ENCODE data around the gene PDZRN3. TPM values are rescaled to one million over a fixed set of nuclear protein-coding genes. Genes with fewer than 3 reads are reported as not detected.

Gene PDZRN3
- total and polyA plus RNA-seq, 2 experiments from 2014 or later = 7.5 to 14.0 TPM

GRCh38 chr3:73605412-73605811 lies 19.3 kb downstream of the PDZRN3 start:
- peaks cover 4% of the 10 kb centered on the region for H3K4me1 Mint-ChIP-seq
- H3K4me3 ChIP-seq = no peak overlapping the region
- no peaks in the 10 kb centered on the region for H3F3A ChIP-seq (replicated peaks; ENCODE audit: low read depth)
- no peaks in the 10 kb centered on the region for H3K27me3 ChIP-seq (ENCODE audit: insufficient read depth)
- no peak overlapping the region for H3K27ac Mint-ChIP-seq
- H3K9me2 ChIP-seq (ENCODE audit: insufficient read depth) = no peaks in the 10 kb centered on the region
- H3K9me3 Mint-ChIP-seq = no peaks in the 10 kb centered on the region
- H3K36me3 Mint-ChIP-seq (ENCODE audit: low read depth) = peaks cover 5% of the 10 kb centered on the region; the same call in 1 of the 3 replicates
- TF ChIP-seq EZH2phosphoT487 (IDR thresholded peaks at IDR 0.05; ENCODE audit: unreplicated experiment) = no peak
- TF ChIP-seq JUNB (IDR thresholded peaks at IDR 0.05; ENCODE audit: unreplicated experiment) = no peak
- no peak for TF ChIP-seq CTCF (conservative IDR thresholded peaks at IDR 0.05; ENCODE audit: low read depth in 2 of 2)
- no peak for TF ChIP-seq ETS1 (IDR thresholded peaks at IDR 0.05)
- ATAC-seq (no peak), DNase-seq (ENCODE audit: low spot score) (no peak)
- H3K27me3 Mint-ChIP-seq (ENCODE audit: insufficient read depth, low read depth, poor library complexity) = peaks cover 5% of the 10 kb centered on the region
- no peaks in the 10 kb centered on the region for H3K36me3 ChIP-seq (ENCODE audit: insufficient read depth)
- no peak overlapping the region for H3K4me3 Mint-ChIP-seq
- H2AFZ ChIP-seq = no peak overlapping the region
- H3K4me1 ChIP-seq (ENCODE audit: insufficient read depth) = peaks cover 28% of the 10 kb centered on the region
- H3K27ac ChIP-seq (ENCODE audit: low read depth) = no peak overlapping the region
- H4K20me1 ChIP-seq (replicated peaks; ENCODE audit: insufficient read depth) = no peaks in the 10 kb centered on the region; the same call in 1 of the 2 replicates
- no peaks in the 10 kb centered on the region; the same call in 1 of the 2 replicates for H3K79me2 ChIP-seq (replicated peaks; ENCODE audit: insufficient read depth)
- H3K4me2 ChIP-seq = no peak overlapping the region

GRCh38 chr3:73604451-73604850 lies 20.3 kb downstream of the PDZRN3 start:
- no peaks in the 10 kb centered on the region for H3K9me2 ChIP-seq (ENCODE audit: insufficient read depth)
- no peak overlapping the region for H2AFZ ChIP-seq
- H3K27ac ChIP-seq (ENCODE audit: low read depth) = no peak overlapping the region
- no peaks in the 10 kb centered on the region for H3K79me2 ChIP-seq (replicated peaks; ENCODE audit: insufficient read depth)
- Mint-ChIP-seq H3K9me3 (no peaks in the 10 kb centered on the region), H3K36me3 (ENCODE audit: low read depth) (peaks cover 5% of the 10 kb centered on the region; the same call in 1 of the 3 replicates), H3K27me3 (ENCODE audit: insufficient read depth, low read depth, poor library complexity) (peaks cover 5% of the 10 kb centered on the region), H3K4me1 (peaks cover 7% of the 10 kb centered on the region), H3K27ac (no peak overlapping the region), H3K4me3 (no peak overlapping the region)
- no peaks in the 10 kb centered on the region for H3K27me3 ChIP-seq (ENCODE audit: insufficient read depth)
- no peak overlapping the region for H3K4me3 ChIP-seq
- H3K36me3 ChIP-seq (ENCODE audit: insufficient read depth) = no peaks in the 10 kb centered on the region
- no peak overlapping the region for H3K4me2 ChIP-seq
- H3F3A ChIP-seq (replicated peaks; ENCODE audit: low read depth) = no peaks in the 10 kb centered on the region
- ATAC-seq = no peak
- TF ChIP-seq JUNB (IDR thresholded peaks at IDR 0.05; ENCODE audit: unreplicated experiment) = no peak
- TF ChIP-seq ZNF114 (CRISPR knock-in tag; IDR thresholded peaks at IDR 0.05) = no peak
- no peaks in the 10 kb centered on the region; the same call in 1 of the 2 replicates for H4K20me1 ChIP-seq (replicated peaks; ENCODE audit: insufficient read depth)
- DNase-seq (ENCODE audit: low spot score) = no peak
- H3K4me1 ChIP-seq (ENCODE audit: insufficient read depth) = peaks cover 28% of the 10 kb centered on the region

GRCh38 chr3:73603762-73604171 lies 21.0 kb downstream of the PDZRN3 start:
- H3K9me2 ChIP-seq (ENCODE audit: insufficient read depth) = no peaks in the 10 kb centered on the region
- DNase-seq (ENCODE audit: low spot score) = no peak
- TF ChIP-seq STAT1 (IDR thresholded peaks at IDR 0.05; ENCODE audit: unreplicated experiment) = no peak
- TF ChIP-seq EZH2phosphoT487 (IDR thresholded peaks at IDR 0.05; ENCODE audit: unreplicated experiment) = no peak
- TF ChIP-seq NANOG (IDR thresholded peaks at IDR 0.05; ENCODE audit: borderline replicate concordance) = no peak
- no peak for TF ChIP-seq CREB1 (CRISPR knock-in tag; IDR thresholded peaks at IDR 0.05; ENCODE audit: low read depth)

More at GRCh38 chr3:73603762-73604171, 21.0 kb downstream of the PDZRN3 start:
- Mint-ChIP-seq H3K4me1 (peaks cover 7% of the 10 kb centered on the region), H3K9me3 (no peaks in the 10 kb centered on the region), H3K27ac (no peak overlapping the region), H3K27me3 (ENCODE audit: insufficient read depth, low read depth, poor library complexity) (peaks cover 5% of the 10 kb centered on the region), H3K4me3 (no peak overlapping the region), H3K36me3 (ENCODE audit: low read depth) (peaks cover 5% of the 10 kb centered on the region; the same call in 1 of the 3 replicates)
- no peak overlapping the region for H3K4me2 ChIP-seq
- no peaks in the 10 kb centered on the region; the same call in 1 of the 2 replicates for H4K20me1 ChIP-seq (replicated peaks; ENCODE audit: insufficient read depth)
- ATAC-seq = no peak; the same call in 2 of the 3 replicates
- no peaks in the 10 kb centered on the region for H3F3A ChIP-seq (replicated peaks; ENCODE audit: low read depth)
- no peak overlapping the region for H3K27ac ChIP-seq (ENCODE audit: low read depth)
- no peaks in the 10 kb centered on the region for H3K79me2 ChIP-seq (replicated peaks; ENCODE audit: insufficient read depth)
- no peaks in the 10 kb centered on the region for H3K27me3 ChIP-seq (ENCODE audit: insufficient read depth)
- H2AFZ ChIP-seq = no peak overlapping the region
- no peaks in the 10 kb centered on the region for H3K36me3 ChIP-seq (ENCODE audit: insufficient read depth)
- H3K4me1 ChIP-seq (ENCODE audit: insufficient read depth) = peaks cover 28% of the 10 kb centered on the region
- H3K4me3 ChIP-seq = no peak overlapping the region
